Inflammatory macrophage treated with lipopolysaccharide for 1 hour (primary cell): ENCODE results near the gene PGBD1.
"Not testable (repeated sequence)": the region's sequence is repeated elsewhere in the genome, so short reads cannot be mapped to it uniquely, and the experiment has no call there.

Source experiments
- DNase-seq, 2 donors: peaks; one replicate each; pipeline ENCODE4 v3.0.0-alpha.2; 2020 to 2022

Gene PGBD1

DNA sequence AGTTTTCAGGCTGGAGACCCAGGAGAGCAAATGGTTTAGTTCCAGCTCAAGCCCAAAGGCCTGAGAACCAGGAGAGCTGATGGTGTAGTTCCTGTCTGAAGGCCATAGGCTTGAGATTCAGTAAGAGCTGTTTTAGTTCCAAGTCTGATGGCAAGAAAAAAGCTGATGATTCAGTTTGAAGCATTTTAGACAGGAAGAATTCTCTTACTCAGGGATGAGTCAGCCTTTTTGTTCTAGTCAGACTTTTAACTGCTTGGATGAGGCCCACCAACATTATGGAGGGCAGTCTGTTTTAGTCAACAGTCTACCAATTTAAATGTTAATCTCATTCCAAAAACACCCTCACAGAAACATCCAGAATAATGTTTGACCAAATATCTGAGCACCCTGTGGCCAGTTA is 11.9 kb upstream of the PGBD1 start:
- no peak for DNase-seq

DNA sequence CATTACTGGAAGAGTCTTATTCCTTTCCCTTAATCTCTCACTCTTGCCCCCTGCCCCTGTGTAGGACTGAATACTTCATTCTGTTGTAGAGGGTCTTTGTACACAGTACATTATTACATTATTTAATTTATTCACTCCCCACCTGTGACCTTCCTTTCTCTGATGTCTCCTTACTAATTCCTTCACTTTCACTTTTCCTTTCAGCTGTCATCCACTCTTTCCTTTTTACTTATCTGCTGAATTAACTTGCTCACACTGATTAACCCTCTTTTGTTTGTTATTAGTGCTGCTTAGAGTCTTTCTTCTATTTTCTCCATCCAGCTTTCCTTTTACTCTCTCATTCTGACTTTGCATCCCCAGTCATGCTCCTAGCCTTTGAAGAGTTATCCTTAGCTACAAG is 6.5 kb upstream of the PGBD1 start:
- no peak for DNase-seq

GRCh38 chr6:28277746-28278145 is 3.6 kb upstream of the PGBD1 start:
- DNase-seq = no peak

DNA sequence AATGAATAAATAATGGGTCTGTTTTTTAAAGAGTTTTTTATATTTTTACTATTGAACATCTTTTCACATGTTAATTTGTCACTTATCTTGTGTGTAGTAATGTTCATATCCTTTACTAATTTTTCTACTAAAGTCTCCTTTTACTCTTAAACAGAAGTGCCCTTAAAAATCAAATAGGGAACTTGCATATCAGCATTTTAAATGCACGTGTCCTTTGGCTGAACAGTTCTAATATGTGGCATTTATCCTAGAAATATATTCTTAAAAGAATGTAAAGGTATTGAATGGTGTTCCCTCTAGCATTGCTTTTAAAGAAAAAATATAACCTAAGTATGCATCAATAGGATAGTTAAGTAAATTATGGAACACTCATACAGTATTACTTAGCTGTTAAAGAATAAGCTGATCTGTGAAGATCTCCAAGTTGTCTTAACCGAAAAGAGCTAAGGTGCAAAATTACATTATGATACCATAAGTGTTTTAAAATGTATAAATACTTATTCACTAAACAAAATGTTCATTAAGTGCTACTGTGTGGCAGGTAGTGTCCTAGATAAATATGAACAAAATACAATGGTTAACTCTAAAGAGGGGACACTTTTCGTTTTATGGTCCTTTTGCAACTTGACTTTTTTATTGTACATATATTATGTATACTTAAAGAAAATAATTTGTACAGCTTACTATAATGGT is 631 bp upstream of the PGBD1 start:
- DNase-seq = no peak

GRCh38 chr6:28282926-28283325 is 1.6 kb downstream of the PGBD1 start:
- DNase-seq = no peak

DNA sequence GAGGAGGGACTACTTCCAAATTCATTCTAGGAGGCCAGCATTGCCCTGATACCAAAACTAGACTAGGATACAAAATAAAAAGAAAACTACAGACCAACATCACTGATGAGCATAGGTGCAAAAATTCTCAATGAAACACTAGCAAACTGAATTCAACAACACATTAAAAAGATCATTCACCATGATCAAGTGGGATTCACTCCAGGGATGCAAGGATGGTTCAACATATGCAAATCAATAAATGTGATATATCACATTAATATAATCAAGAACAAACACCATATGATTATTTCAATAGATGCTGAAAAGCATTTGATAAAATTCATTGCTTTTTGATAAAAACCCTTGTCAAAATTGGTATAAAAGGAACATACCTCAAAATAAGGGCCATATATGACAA is 10.2 kb downstream of the PGBD1 start:
- DNase-seq = no peak

- DNase-seq = no peak
These were observed 14.0 kb downstream of the PGBD1 start for GRCh38 chr6:28295326-28295725.

DNA sequence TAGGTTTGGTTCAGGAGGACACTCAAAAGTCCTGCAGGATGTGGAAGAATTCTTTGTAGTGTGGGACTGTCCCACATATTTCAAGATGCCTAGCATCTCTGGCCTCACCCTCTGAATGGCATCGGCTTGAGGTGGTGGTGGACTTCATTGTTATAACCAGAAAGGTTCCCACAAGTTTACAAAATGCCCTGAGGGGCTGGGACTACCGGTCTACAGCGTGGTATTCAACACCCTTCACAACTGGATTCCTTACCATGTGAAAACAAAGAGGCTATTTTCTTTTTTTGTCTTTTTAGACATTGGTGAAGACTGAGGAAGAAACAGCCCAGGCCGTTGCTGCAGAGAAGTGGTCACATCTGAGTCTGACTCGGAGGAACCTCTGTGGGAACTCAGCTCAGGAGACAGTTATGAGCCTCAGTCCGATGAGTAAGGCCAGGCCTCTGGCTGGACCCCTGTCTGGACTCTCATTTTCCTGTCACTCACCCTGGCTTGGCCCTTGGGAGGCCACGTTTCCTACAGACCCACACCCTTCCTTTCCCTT is 15.2 kb downstream of the PGBD1 start:
- DNase-seq = no peak

- no peak for DNase-seq
These were observed 22.2 kb downstream of the PGBD1 start for GRCh38 chr6:28303570-28303969.

GRCh38 chr6:28306363-28306762 is 25.0 kb downstream of the PGBD1 start:
- not testable (repeated sequence) for DNase-seq

DNA sequence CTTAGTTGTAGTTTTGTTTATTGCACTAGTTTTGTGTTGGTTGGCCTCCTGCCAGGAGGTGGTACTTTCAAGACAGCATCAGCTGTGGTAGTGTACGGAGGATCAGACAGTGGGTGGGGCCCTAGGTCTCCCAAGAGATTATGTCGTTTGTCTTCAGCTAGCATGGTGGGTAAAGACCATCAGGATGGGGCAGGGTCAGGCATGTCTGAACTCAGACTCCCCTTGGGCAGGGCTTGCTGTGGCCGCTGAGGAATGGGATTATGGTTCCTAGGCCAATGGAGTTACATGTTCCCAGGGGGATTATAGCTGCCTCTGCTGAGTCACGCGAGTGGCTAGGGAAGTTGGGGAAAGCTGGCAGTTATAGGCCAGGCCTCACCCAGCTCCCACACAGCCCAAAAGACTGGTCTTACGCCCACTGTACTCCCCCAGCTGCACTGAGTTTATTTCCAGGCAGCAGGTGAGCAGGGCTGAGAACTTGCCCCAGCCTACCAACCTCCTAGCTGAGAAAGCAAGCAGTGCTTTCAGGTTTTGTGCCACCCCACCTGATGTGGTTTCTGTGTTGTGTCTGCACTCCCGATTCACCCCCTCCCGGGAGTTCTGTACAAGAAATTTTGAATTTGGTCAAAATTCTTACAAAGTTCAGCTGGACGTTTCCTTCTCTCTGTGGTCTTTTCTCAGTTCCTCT is 29.9 kb downstream of the PGBD1 start:
- DNase-seq = no peak

DNA sequence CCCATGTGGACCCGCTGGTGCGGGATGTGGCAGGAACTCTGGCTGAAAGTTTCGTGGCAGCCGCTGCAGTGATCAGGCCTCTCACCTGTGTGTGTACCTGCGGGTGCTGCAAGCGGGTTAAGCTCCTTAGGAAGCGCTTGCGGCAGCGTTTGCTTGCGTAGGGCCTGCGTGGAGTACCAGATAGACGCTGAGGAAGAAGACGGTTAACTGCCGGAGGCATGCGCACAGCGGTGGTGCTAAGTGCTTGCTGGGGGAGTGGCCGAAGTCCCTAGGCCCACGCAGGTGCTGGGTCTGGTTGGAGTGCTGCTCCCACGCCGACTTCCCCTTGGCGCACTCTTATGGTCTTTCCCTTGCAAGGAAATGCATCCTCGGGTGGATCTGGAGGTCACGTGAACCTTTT is 31.6 kb downstream of the PGBD1 start:
- no peak for DNase-seq

DNA sequence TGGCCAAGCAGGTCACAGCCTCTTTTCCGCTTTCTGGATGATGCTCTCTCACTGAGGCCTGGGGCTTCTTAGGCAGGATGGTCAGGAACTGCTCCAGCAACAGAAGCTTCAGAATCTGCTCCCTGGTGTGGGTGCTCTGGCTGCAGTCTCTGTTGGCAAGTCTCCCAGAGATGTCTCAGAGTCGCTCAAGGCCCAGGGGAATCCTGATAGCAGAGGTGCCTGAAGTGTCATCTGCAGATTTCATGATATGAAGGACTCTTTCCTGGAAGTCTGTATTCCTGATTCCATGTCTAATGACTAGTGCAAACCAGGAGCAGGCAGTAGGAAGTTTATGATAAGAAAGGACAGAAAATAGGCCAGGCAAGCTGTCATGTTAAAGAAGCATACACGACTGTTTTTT is 34.3 kb downstream of the PGBD1 start:
- no peak for DNase-seq

GRCh38 chr6:28317866-28318265 is 36.5 kb downstream of the PGBD1 start:
- not testable (repeated sequence) for DNase-seq

GRCh38 chr6:28322661-28323060 is 41.3 kb downstream of the PGBD1 start:
- no peak for DNase-seq

DNA sequence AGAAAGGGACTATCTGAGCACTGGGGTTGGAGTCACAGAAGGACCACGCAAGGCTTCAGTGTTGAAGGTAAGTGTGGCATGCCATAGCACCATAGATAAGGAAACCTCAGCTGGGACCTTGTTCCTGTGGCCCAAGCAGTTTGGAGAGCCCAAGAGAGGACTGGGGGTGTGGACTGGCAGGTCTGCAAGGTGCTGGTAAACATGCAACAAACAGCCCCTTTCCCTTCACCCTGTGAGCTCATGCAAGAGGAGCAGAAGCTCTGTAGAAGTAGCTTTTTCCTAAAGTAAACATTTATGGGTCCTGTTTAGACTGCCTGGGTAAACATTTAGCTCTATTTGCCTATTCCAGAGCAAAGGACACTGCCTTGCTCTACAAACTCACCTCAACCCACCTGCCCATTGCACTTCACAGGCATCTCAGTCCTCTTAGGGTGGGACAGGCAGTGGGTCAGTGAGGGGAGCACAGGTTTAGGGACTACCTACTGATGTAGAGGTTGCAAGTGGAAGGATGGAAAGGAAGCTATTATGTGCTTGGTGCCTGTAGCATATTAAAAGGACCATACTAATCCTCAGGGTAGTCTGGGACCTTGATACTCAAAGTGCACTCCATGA is 42.5 kb downstream of the PGBD1 start:
- no peak for DNase-seq

DNA sequence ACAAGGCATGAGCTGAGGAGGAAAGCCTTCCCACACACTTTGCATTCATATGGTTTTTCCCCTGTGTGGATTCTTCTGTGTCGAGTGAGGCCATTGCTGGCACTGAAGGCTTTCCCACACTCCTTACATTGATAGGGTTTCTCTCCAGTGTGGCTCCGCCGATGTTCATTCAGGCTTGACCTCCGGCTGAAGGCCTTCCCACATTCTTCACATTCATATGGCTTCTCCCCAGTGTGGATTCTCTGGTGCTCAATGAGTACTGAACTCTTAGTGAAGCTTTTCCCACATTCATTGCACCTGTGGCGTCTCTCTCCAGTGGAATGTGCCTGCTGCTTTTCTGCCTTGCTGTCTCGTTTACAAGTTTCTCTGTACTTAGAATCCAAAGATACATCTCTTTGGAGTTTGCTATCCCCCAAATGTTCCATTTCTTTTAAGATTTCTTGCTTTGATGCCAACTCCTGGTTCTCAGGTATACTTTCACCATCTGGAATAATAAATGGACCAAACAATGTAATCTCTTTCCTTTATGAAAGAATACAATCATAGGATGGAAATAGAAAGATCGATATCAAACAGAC is 45.1 kb downstream of the PGBD1 start:
- DNase-seq = no peak

DNA sequence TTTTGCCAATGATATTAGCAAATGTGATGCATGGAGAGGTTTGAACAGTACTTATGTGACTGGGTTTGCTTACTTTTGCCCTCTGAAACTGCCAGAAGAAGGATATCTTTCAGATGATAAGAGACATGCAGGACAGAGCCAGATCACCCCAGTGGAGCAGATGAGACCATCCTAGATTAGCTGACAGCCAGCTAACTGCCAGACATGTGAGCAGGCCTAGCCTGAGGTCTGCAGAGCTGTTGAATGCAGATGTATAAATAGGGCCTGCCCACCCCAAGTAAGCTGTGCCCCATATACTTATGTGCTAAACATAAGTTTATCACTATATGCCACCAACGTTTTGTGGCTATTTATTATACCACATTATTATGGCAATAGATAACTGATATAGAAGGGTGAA is 48.7 kb downstream of the PGBD1 start:
- DNase-seq = no peak

- no peak for DNase-seq
These were observed 51.7 kb downstream of the PGBD1 start for GRCh38 chr6:28333047-28333446.

DNA sequence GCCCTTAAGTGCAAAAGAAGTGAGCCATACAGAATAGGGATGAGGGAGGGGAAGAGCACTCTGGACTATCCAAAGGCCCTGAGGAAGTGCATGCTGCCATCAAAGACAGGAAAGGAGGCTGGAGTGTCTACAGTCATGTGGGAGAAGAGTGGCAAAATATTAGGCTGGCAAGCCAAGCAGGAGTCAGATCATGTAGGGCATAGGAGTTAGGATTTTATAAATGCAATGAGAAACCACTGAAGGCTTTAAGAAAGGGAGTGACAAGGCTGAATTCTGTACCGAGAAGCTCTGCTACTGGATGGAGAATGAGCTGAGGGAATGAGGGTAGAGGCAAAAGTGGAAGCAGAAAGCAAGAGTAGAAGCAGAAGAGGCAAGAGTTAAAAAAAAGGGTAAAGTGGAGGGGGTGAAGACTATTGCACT is 52.2 kb downstream of the PGBD1 start:
- no peak for DNase-seq

- no peak for DNase-seq
These were observed 53.1 kb downstream of the PGBD1 start for GRCh38 chr6:28334286-28335039.

GRCh38 chr6:28335040-28335563 is 53.7 kb downstream of the PGBD1 start:
- no peak for DNase-seq
